HepG2 (cell line): ENCODE measurements around the gene SYMPK. TPM values are rescaled to one million over a fixed set of nuclear protein-coding genes. Genes with fewer than 3 reads are reported as not detected.

Source experiments
- ARID2 ChIP-seq: sonication (generic); formaldehyde crosslinking; IDR thresholded peaks from 2 replicates; pipeline ENCODE4 v1.8.1; 2022; ENCODE audit warnings: mild to moderate bottlenecking, missing genetic modification reagents, borderline replicate concordance
- CENPBD1 ChIP-seq: sonication (generic); formaldehyde crosslinking; IDR thresholded peaks from 2 replicates; pipeline ENCODE4 v1.8.0; 2022; ENCODE audit warnings: missing genetic modification reagents, low read depth, mild to moderate bottlenecking, borderline replicate concordance
- CENPT ChIP-seq: sonication (generic); formaldehyde crosslinking; IDR thresholded peaks from 2 replicates; pipeline ENCODE4 v1.8.0; 2022; ENCODE audit warnings: low read depth, mild to moderate bottlenecking, moderate library complexity, missing genetic modification reagents
- DNMT3B ChIP-seq: conservative IDR thresholded peaks from 2 replicates; pipeline ENCODE4 v1.6.1; 2016; ENCODE audit warnings: missing biosample characterization, control low read depth
- HDAC1 ChIP-seq: sonication (generic); formaldehyde crosslinking; IDR thresholded peaks from 2 replicates; pipeline ENCODE4 v1.5.1; 2020; ENCODE audit warnings: mild to moderate bottlenecking, missing genetic modification reagents
- HNF4G ChIP-seq, 2 experiments: sonication (generic) in 1 of 2; formaldehyde crosslinking in 1 of 2; IDR thresholded peaks; 2 replicates each; pipeline versions ENCODE4 v1.4.0 to v1.6.1; 2011 to 2020; ENCODE audit warnings: borderline replicate concordance in 2 of 2, low read depth in 2 of 2, mild to moderate bottlenecking in 2 of 2, low read length in 1 of 2, missing genetic modification reagents in 1 of 2, moderate library complexity in 1 of 2
- HOXA7 ChIP-seq: sonication (generic); formaldehyde crosslinking; IDR thresholded peaks from 2 replicates; pipeline ENCODE4 v1.8.1; 2022; ENCODE audit warnings: mild to moderate bottlenecking, missing genetic modification reagents, moderate library complexity
- IRF9 ChIP-seq: sonication (generic); formaldehyde crosslinking; IDR thresholded peaks from 2 replicates; pipeline ENCODE4 v1.8.0; 2022; ENCODE audit warnings: missing genetic modification reagents, mild to moderate bottlenecking, borderline replicate concordance
- KLF16 ChIP-seq, 2 experiments: sonication (generic) in 1 of 2; formaldehyde crosslinking in 1 of 2; IDR thresholded peaks; 2 replicates each; pipeline versions ENCODE4 v1.6.1 to v1.8.0; 2016 to 2023; ENCODE audit warnings: missing genetic modification reagents in 2 of 2, missing compliant biosample characterization in 1 of 2
- MLX ChIP-seq: IDR thresholded peaks from 2 replicates; pipeline ENCODE4 v1.6.1; 2016
- ONECUT2 ChIP-seq: sonication (generic); formaldehyde crosslinking; IDR thresholded peaks from 2 replicates; pipeline ENCODE4 v1.4.0; 2020; ENCODE audit warnings: missing genetic modification reagents
- PBX3 ChIP-seq: sonication (generic); formaldehyde crosslinking; IDR thresholded peaks from 2 replicates; pipeline ENCODE4 v1.8.1; 2023; ENCODE audit warnings: missing genetic modification reagents, inconsistent platforms, borderline replicate concordance
- PLSCR1 ChIP-seq: sonication (generic); formaldehyde crosslinking; IDR thresholded peaks from 2 replicates; pipeline ENCODE4 v1.5.0; 2020; ENCODE audit warnings: missing genetic modification reagents, mild to moderate bottlenecking, borderline replicate concordance
- SNAPC2 ChIP-seq: sonication (generic); formaldehyde crosslinking; IDR thresholded peaks from 2 replicates; pipeline ENCODE4 v1.8.1; 2022; ENCODE audit warnings: mild to moderate bottlenecking, missing genetic modification reagents
- TFDP2 ChIP-seq: sonication (generic); formaldehyde crosslinking; IDR thresholded peaks from 2 replicates; pipeline ENCODE4 v1.4.0; 2020; ENCODE audit warnings: missing genetic modification reagents
- TGIF2 ChIP-seq: IDR thresholded peaks from 2 replicates; pipeline ENCODE4 v1.6.1; 2016; ENCODE audit warnings: control low read depth, missing compliant biosample characterization
- XBP1 ChIP-seq: sonication (generic); formaldehyde crosslinking; IDR thresholded peaks from 2 replicates; pipeline ENCODE4 v1.5.0; 2020; ENCODE audit warnings: missing genetic modification reagents
- ZFP1 ChIP-seq: IDR thresholded peaks from 2 replicates; pipeline ENCODE4 v1.6.1; 2016
- ZNF232 ChIP-seq: sonication (generic); formaldehyde crosslinking; IDR thresholded peaks from 2 replicates; pipeline ENCODE4 v1.4.0; 2020; ENCODE audit warnings: missing genetic modification reagents, borderline replicate concordance
- ZNF256 ChIP-seq: sonication (generic); formaldehyde crosslinking; conservative IDR thresholded peaks from 2 replicates; pipeline ENCODE4 v1.4.0; 2020; ENCODE audit warnings: missing genetic modification reagents
- ZNF550 ChIP-seq: sonication (generic); formaldehyde crosslinking; IDR thresholded peaks from 2 replicates; pipeline ENCODE4 v1.4.0; 2020; ENCODE audit warnings: mild to moderate bottlenecking, missing genetic modification reagents, borderline replicate concordance
- ZNF704 ChIP-seq: sonication (generic); formaldehyde crosslinking; IDR thresholded peaks from 2 replicates; pipeline ENCODE4 v1.8.1; 2023; ENCODE audit warnings: mild to moderate bottlenecking, inconsistent platforms, moderate library complexity, missing genetic modification reagents, borderline replicate concordance
- polyA plus RNA-seq, 8 experiments: library from polyadenylated mRNA; depleted of rRNA in 3 of 8; stranded (reverse) in 7 of 8; unstranded in 1 of 8; fragments of >200 nt; fragmentation: Illumina TruSeq in 4 of 8; extraction: Trizol in 4 of 8; gene quantifications; 2 replicates each; pipeline versions ENCODE4 v1.2.1 to v1.2.3, GENCODE V29; 2011 to 2016; ENCODE audit warnings: low read depth in 4 of 8, missing spikeins in 1 of 8, mixed read lengths in 1 of 8; ENCODE audit not compliant: insufficient read depth in 1 of 8
- total RNA-seq, 5 experiments: library from RNA; depleted of rRNA; stranded (reverse); fragments of >200 nt; fragmentation: Illumina TruSeq; extraction: Trizol; gene quantifications; 2 replicates each; pipeline ENCODE4 v1.2.3, GENCODE V29; 2016; ENCODE audit warnings: low read depth in 1 of 5

SYMPK gene
- total and polyA plus RNA-seq, 2 of the 13 experiments (the other 11 are each of a cell fraction or from before 2014, with no cell fraction given): 21.9 to 55.7 TPM

- TF ChIP-seq HOXA7 (CRISPR knock-in tag) (no peak), HDAC1 (CRISPR knock-in tag) (no peak; the same call in 1 of the 2 replicates), MLX (0 out of 2 replicates have a peak, but pooled peaks have one; percentile 4), IRF9 (no peak), ZNF232 (CRISPR knock-in tag) (no peak), HNF4G (IDR thresholded peaks at IDR 0.05; ENCODE audit: borderline replicate concordance, low read depth, low read length) (no peak), HNF4G (CRISPR knock-in tag; IDR thresholded peaks at IDR 0.05; ENCODE audit: borderline replicate concordance, low read depth) (no peak), XBP1 (no peak), KLF16 (CRISPR knock-in tag; IDR thresholded peaks at IDR 0.05) (0 out of 4 replicates have a peak, but pooled peaks of 1 of the 2 experiments have one; percentile 22), TFDP2 (CRISPR knock-in tag) (no peak), ZNF550 (no peak), CENPT (CRISPR knock-in tag) (no peak), DNMT3B (CRISPR knock-in tag) (no peak), ZFP1 (CRISPR knock-in tag) (no peak), ONECUT2 (CRISPR knock-in tag) (no peak), CENPBD1 (no peak), ZNF256 (no peak), PLSCR1 (no peak), ZNF704 (CRISPR knock-in tag) (no peak), TGIF2 (CRISPR knock-in tag) (peak; percentile 72; the same call in 1 of the 2 replicates), SNAPC2 (no peak), PBX3 (CRISPR knock-in tag) (no peak), ARID2 (CRISPR knock-in tag) (no peak)
Observed at GRCh38 chr19:45767410-45767880, 95.5 kb downstream of the SYMPK start (continued).
